H9 (cell line): Measurements from ENCODE around the gene KRTAP1-4. TPM values are rescaled to one million over a fixed set of nuclear protein-coding genes. Genes with fewer than 3 reads are reported as not detected.

Source experiments
- DNase-seq: peaks from one replicate; pipeline ENCODE4 v3.0.0-alpha.2; 2017
- H2AFZ ChIP-seq: one replicate; pipeline ENCODE4 v1.6.1; 2013; ENCODE audit warnings: mild to moderate bottlenecking, low read length, control low read depth, moderate library complexity
- H2AK5ac ChIP-seq: 2 replicates; pipeline ENCODE4 v1.6.1; 2013; ENCODE audit warnings: low read length, control low read depth, mixed read lengths; ENCODE audit not compliant: insufficient read length
- H2BK120ac ChIP-seq: one replicate; pipeline ENCODE4 v1.6.1; 2013; ENCODE audit warnings: low read depth, mild to moderate bottlenecking, low read length, control low read depth, inconsistent platforms; ENCODE audit not compliant: poor library complexity, severe bottlenecking
- H2BK12ac ChIP-seq: 2 replicates; pipeline ENCODE4 v1.6.1; 2013; ENCODE audit warnings: low read length, control low read depth, mixed read lengths, low read depth; ENCODE audit not compliant: insufficient read length
- H2BK15ac ChIP-seq: 2 replicates; pipeline ENCODE4 v1.6.1; 2013; ENCODE audit warnings: low read depth, low read length, control low read depth
- H2BK20ac ChIP-seq: one replicate; pipeline ENCODE4 v1.6.1; 2013; ENCODE audit warnings: low read depth, mild to moderate bottlenecking, low read length, control low read depth, inconsistent platforms; ENCODE audit not compliant: poor library complexity, severe bottlenecking
- H2BK5ac ChIP-seq: 2 replicates; pipeline ENCODE4 v1.6.1; 2013; ENCODE audit warnings: low read length, control low read depth, mixed read lengths; ENCODE audit not compliant: insufficient read length
- H3K14ac ChIP-seq: 2 replicates; pipeline ENCODE4 v1.6.1; 2013; ENCODE audit warnings: low read length, control low read depth; ENCODE audit not compliant: insufficient read depth
- H3K18ac ChIP-seq: 2 replicates; pipeline ENCODE4 v1.6.1; 2013; ENCODE audit warnings: low read depth, mild to moderate bottlenecking, mixed read lengths, low read length, control low read depth; ENCODE audit not compliant: insufficient read length
- H3K23ac ChIP-seq: 2 replicates; pipeline ENCODE4 v1.6.1; 2013; ENCODE audit warnings: low read length, control low read depth, mixed read lengths, low read depth; ENCODE audit not compliant: insufficient read length
- H3K23me2 ChIP-seq: 2 replicates; pipeline ENCODE4 v1.6.1; 2013; ENCODE audit warnings: low read depth, mild to moderate bottlenecking, mixed read lengths, low read length, control low read depth; ENCODE audit not compliant: insufficient read length, poor library complexity, severe bottlenecking
- H3K27ac ChIP-seq: 2 replicates; pipeline ENCODE4 v1.5.1; 2013; ENCODE audit warnings: low read length, control low read depth, mixed read lengths, low read depth; ENCODE audit not compliant: insufficient read length
- H3K27me3 ChIP-seq: 2 replicates; pipeline ENCODE4 v1.6.1; 2013; ENCODE audit warnings: low read length, control low read depth, inconsistent platforms; ENCODE audit not compliant: insufficient read depth
- H3K4ac ChIP-seq: 2 replicates; pipeline ENCODE4 v1.6.1; 2013; ENCODE audit warnings: low read depth, mild to moderate bottlenecking, control low read depth, inconsistent platforms, low read length, moderate library complexity
- H3K4me1 ChIP-seq: 2 replicates; pipeline ENCODE4 v1.6.1; 2013; ENCODE audit warnings: low read length, control low read depth, inconsistent platforms; ENCODE audit not compliant: insufficient read depth
- H3K4me2 ChIP-seq: 2 replicates; pipeline ENCODE4 v1.6.1; 2013; ENCODE audit warnings: low read length, control low read depth, mixed read lengths; ENCODE audit not compliant: insufficient read length, insufficient read depth
- H3K56ac ChIP-seq: 2 replicates; pipeline ENCODE4 v1.6.1; 2013; ENCODE audit warnings: low read depth, mild to moderate bottlenecking, mixed read lengths, low read length, control low read depth; ENCODE audit not compliant: insufficient read length
- H3K79me1 ChIP-seq: 2 replicates; pipeline ENCODE4 v1.6.1; 2013; ENCODE audit warnings: low read depth, mild to moderate bottlenecking, moderate library complexity, low read length, control low read depth, inconsistent platforms; ENCODE audit not compliant: insufficient read depth, poor library complexity, severe bottlenecking
- H3K79me2 ChIP-seq: 2 replicates; pipeline ENCODE4 v1.6.1; 2013; ENCODE audit warnings: low read length, control low read depth, inconsistent platforms; ENCODE audit not compliant: insufficient read depth
- H3K9ac ChIP-seq: 2 replicates; pipeline ENCODE4 v1.6.1; 2013; ENCODE audit warnings: low read length, control low read depth, mixed read lengths; ENCODE audit not compliant: insufficient read length; ENCODE audit errors: extremely low read depth
- H3K9me3 ChIP-seq: one replicate; pipeline ENCODE4 v1.6.1; 2013; ENCODE audit warnings: low read depth, low read length, inconsistent platforms; ENCODE audit not compliant: control insufficient read depth
- H3T11ph ChIP-seq: one replicate; pipeline ENCODE4 v1.6.1; 2013; ENCODE audit warnings: mild to moderate bottlenecking, low read length, control low read depth, inconsistent platforms
- H4K20me1 ChIP-seq: one replicate; pipeline ENCODE4 v1.6.1; 2013; ENCODE audit not compliant: control insufficient read depth, insufficient read length, insufficient read depth
- H4K5ac ChIP-seq: 2 replicates; pipeline ENCODE4 v1.6.1; 2013; ENCODE audit warnings: low read depth, mild to moderate bottlenecking, mixed read lengths, low read length, control low read depth; ENCODE audit not compliant: insufficient read length
- H4K8ac ChIP-seq: replicated peaks from 2 replicates; pipeline ENCODE4 v1.6.1; 2013; ENCODE audit warnings: low read length, control low read depth, mixed read lengths, low read depth; ENCODE audit not compliant: insufficient read length
- H4K91ac ChIP-seq: 2 replicates; pipeline ENCODE4 v1.6.1; 2013; ENCODE audit warnings: low read depth, mild to moderate bottlenecking, moderate library complexity, mixed read lengths, low read length, control low read depth; ENCODE audit not compliant: insufficient read length
- H3K27ac Mint-ChIP-seq, 3 experiments: 2 replicates in 2 of 3; 3 replicates in 1 of 3; pipeline ENCODE4 v1.8.0; 2020 to 2021; ENCODE audit warnings: mixed read lengths in 3 of 3, mild to moderate bottlenecking in 1 of 3, moderate library complexity in 1 of 3
- H3K27me3 Mint-ChIP-seq: 2 replicates; pipeline ENCODE4 v1.8.0; 2021; ENCODE audit warnings: low read depth, mild to moderate bottlenecking, moderate library complexity, mixed read lengths
- H3K36me3 Mint-ChIP-seq, 3 experiments: 2 replicates in 2 of 3; 3 replicates in 1 of 3; pipeline ENCODE4 v1.8.0; 2020 to 2021; ENCODE audit warnings: low read depth in 3 of 3, mixed read lengths in 3 of 3; ENCODE audit not compliant: insufficient read depth in 1 of 3
- H3K4me1 Mint-ChIP-seq, 2 experiments: 2 replicates each; pipeline ENCODE4 v1.8.0; 2020; ENCODE audit warnings: mixed read lengths in 2 of 2
- H3K4me3 Mint-ChIP-seq, 2 experiments: 2 replicates in 1 of 2; 3 replicates in 1 of 2; pipeline ENCODE4 v1.8.0; 2020 to 2021; ENCODE audit warnings: mild to moderate bottlenecking in 2 of 2, mixed read lengths in 2 of 2, moderate library complexity in 1 of 2
- H3K9me3 Mint-ChIP-seq, 2 experiments: 2 replicates in 1 of 2; 3 replicates in 1 of 2; pipeline ENCODE4 v1.8.0; 2020; ENCODE audit warnings: mild to moderate bottlenecking in 2 of 2, mixed read lengths in 2 of 2, moderate library complexity in 1 of 2
- WGBS: extraction: QIAGEN DNeasy Blood & Tissue Kit; methylation state at CpG from one replicate; pipeline ENCODE4 v1.1.7; 2013; ENCODE audit warnings: missing lambda C conversion rate, low lambda C conversion rate, mixed read lengths; ENCODE audit not compliant: insufficient read length; ENCODE audit errors: extremely low coverage; 5-methylcytosine and 5-hydroxymethylcytosine counted together
- total RNA-seq: library from RNA; stranded (reverse); gene quantifications from 2 replicates; pipeline ENCODE4 v1.2.1, GENCODE V29; 2021
- TF ChIP-seq, protein P1 (sequence below): fragments of 200-600 bp; sonication (generic); conservative IDR thresholded peaks from 3 replicates; pipeline ENCODE4 v1.8.0; 2021; ENCODE audit warnings: antibody characterized with exemption, mild to moderate bottlenecking

Gene KRTAP1-4
- total RNA-seq, 1 experiment from 2014 or later, result not detected

DNA sequence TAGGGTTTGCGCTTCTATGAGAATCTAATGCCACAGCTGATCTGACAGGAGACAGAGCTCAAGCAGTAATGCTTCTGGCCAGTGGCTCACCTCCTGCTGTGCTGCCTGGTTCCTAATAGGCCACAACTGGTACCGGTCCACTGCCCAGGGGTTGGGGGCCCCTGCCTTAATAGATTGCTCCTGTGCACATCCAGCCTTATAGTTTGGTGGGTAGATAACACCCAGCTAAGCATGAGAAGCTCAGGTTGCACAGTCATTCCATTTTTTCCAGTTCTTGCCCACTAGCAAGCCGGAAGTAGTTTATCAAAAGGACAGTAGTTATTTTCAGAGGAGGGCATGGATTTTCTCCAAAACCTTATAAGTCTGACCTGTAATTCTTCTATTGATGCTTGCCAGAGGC is 10.6 kb downstream of the KRTAP1-4 start:
- H3T11ph ChIP-seq, result no peak overlapping the region
- Mint-ChIP-seq H3K4me3 (no peak overlapping the region), H3K4me1 (peaks cover 0 to 2% of the 10 kb centered on the region in 2 experiments; a peak in 1 of 4 replicates), H3K9me3 (peaks cover 0 to 3% of the 10 kb centered on the region in 2 experiments; a peak in 1 of 5 replicates), H3K27ac (no peak overlapping the region), H3K36me3 (no peaks in the 10 kb centered on the region), H3K27me3 (no peaks in the 10 kb centered on the region)
- no peaks in the 10 kb centered on the region for H3K23me2 ChIP-seq
- no peak overlapping the region for H2BK5ac ChIP-seq
- H3K14ac ChIP-seq, result no peak overlapping the region
- no peak overlapping the region for H3K4me2 ChIP-seq
- H3K79me2 ChIP-seq, result no peaks in the 10 kb centered on the region
- no peak overlapping the region for H3K27ac ChIP-seq
- no peak overlapping the region for H2AK5ac ChIP-seq
- H3K56ac ChIP-seq, result no peak overlapping the region
- H3K4me1 ChIP-seq, result no peaks in the 10 kb centered on the region
- no peaks in the 10 kb centered on the region for H3K27me3 ChIP-seq
- TF ChIP-seq, protein P1, sequence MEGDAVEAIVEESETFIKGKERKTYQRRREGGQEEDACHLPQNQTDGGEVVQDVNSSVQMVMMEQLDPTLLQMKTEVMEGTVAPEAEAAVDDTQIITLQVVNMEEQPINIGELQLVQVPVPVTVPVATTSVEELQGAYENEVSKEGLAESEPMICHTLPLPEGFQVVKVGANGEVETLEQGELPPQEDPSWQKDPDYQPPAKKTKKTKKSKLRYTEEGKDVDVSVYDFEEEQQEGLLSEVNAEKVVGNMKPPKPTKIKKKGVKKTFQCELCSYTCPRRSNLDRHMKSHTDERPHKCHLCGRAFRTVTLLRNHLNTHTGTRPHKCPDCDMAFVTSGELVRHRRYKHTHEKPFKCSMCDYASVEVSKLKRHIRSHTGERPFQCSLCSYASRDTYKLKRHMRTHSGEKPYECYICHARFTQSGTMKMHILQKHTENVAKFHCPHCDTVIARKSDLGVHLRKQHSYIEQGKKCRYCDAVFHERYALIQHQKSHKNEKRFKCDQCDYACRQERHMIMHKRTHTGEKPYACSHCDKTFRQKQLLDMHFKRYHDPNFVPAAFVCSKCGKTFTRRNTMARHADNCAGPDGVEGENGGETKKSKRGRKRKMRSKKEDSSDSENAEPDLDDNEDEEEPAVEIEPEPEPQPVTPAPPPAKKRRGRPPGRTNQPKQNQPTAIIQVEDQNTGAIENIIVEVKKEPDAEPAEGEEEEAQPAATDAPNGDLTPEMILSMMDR, result no peak
- WGBS, result no CpG with 5 or more reads among the region's 3 CpGs
- H2BK12ac ChIP-seq, result no peak overlapping the region
- H4K8ac ChIP-seq, result no peak overlapping the region
- no peak overlapping the region for H2BK20ac ChIP-seq
- H3K79me1 ChIP-seq, result no peaks in the 10 kb centered on the region
- no peak for DNase-seq
- H3K23ac ChIP-seq, result no peak overlapping the region
- no peak overlapping the region for H3K4ac ChIP-seq
- H3K18ac ChIP-seq, result no peak overlapping the region
- H2BK15ac ChIP-seq, result no peak overlapping the region
- H4K91ac ChIP-seq, result no peak overlapping the region
- H4K5ac ChIP-seq, result no peak overlapping the region
- no peak overlapping the region for H3K9ac ChIP-seq
- H3K9me3 ChIP-seq, result no peaks in the 10 kb centered on the region
- H2AFZ ChIP-seq, result no peak overlapping the region
- no peak overlapping the region for H2BK120ac ChIP-seq
- H4K20me1 ChIP-seq, result no peaks in the 10 kb centered on the region
